GM23338 (cell line): ENCODE data around the gene BOK.

Source experiments
- CREB1 ChIP-seq: fragments of 250-450 bp; sonication (Bioruptor Pico); IDR thresholded peaks from 2 replicates; pipeline ENCODE4 v1.5.0; 2020; ENCODE audit warnings: low read depth, mild to moderate bottlenecking, moderate library complexity
- EZH2 ChIP-seq: fragments of 200-600 bp; sonication (generic); IDR thresholded peaks from one replicate; pipeline ENCODE4 v1.8.0; 2017; ENCODE audit warnings: antibody characterized with exemption, mild to moderate bottlenecking, low read depth; ENCODE audit not compliant: unreplicated experiment
- EZH2phosphoT487 ChIP-seq: fragments of 200-600 bp; sonication (generic); IDR thresholded peaks from one replicate; pipeline ENCODE4 v1.8.1; 2018; ENCODE audit warnings: antibody characterized with exemption; ENCODE audit not compliant: unreplicated experiment
- JUNB ChIP-seq: IDR thresholded peaks from one replicate; pipeline ENCODE4 v1.6.1; 2016; ENCODE audit warnings: antibody characterized with exemption; ENCODE audit not compliant: unreplicated experiment
- NANOG ChIP-seq: IDR thresholded peaks from 2 replicates; pipeline ENCODE4 v1.6.1; 2016; ENCODE audit warnings: antibody characterized with exemption, borderline replicate concordance
- POLR2AphosphoS5 ChIP-seq: IDR thresholded peaks from 2 replicates; pipeline ENCODE4 v1.6.1; 2016; ENCODE audit warnings: antibody characterized with exemption, low read depth
- STAT1 ChIP-seq: IDR thresholded peaks from one replicate; pipeline ENCODE4 v1.6.1; 2016; ENCODE audit warnings: antibody characterized with exemption; ENCODE audit not compliant: unreplicated experiment
- ZNF114 ChIP-seq: fragments of 250-450 bp; sonication (Bioruptor Pico); IDR thresholded peaks from 2 replicates; pipeline ENCODE4 v1.5.0; 2020; ENCODE audit warnings: mild to moderate bottlenecking, moderate library complexity
- ZNF331 ChIP-seq: fragments of 250-450 bp; sonication (Bioruptor Pico); IDR thresholded peaks from 2 replicates; pipeline ENCODE4 v1.5.0; 2020; ENCODE audit warnings: low read depth, mild to moderate bottlenecking, moderate library complexity
- TF ChIP-seq, protein P1 (sequence below): IDR thresholded peaks from one replicate; pipeline ENCODE4 v1.6.1; 2018; ENCODE audit warnings: antibody characterized with exemption; ENCODE audit not compliant: unreplicated experiment
- TF ChIP-seq, protein P2 (sequence below), 2 experiments: fragments of 200-600 bp in 1 of 2; sonication (generic) in 1 of 2; conservative IDR thresholded peaks; 2 replicates each; pipeline versions ENCODE4 v1.5.1 to v1.6.1; 2016 to 2017; ENCODE audit warnings: antibody characterized with exemption in 2 of 2, low read depth in 2 of 2, mild to moderate bottlenecking in 2 of 2, moderate library complexity in 1 of 2
- TF ChIP-seq, protein P3 (sequence below): fragments of 250-450 bp; sonication (Bioruptor Pico); IDR thresholded peaks from 2 replicates; pipeline ENCODE4 v1.5.0; 2020; ENCODE audit warnings: mild to moderate bottlenecking, moderate library complexity

DNA sequence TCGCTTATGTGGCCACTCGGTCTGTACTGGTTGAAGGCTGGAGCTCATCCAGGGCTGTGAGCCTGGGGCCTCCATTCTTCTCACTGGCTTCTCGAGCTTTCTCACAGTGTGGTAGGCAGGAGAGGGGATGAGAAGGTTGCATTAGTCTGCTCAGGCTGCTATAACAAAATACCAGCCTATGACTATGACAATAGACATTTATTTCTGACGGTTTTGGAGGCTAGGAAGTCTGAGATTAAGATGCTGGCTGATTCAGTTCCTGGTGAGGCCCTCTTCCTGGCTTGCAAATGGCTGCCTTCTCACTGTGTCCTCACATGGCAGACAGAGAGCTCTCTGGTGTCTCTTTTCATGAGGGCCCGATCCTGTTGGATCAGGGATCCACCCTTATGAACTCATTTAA, 44.0 kb upstream of the BOK start:
- TF ChIP-seq, protein P1, sequence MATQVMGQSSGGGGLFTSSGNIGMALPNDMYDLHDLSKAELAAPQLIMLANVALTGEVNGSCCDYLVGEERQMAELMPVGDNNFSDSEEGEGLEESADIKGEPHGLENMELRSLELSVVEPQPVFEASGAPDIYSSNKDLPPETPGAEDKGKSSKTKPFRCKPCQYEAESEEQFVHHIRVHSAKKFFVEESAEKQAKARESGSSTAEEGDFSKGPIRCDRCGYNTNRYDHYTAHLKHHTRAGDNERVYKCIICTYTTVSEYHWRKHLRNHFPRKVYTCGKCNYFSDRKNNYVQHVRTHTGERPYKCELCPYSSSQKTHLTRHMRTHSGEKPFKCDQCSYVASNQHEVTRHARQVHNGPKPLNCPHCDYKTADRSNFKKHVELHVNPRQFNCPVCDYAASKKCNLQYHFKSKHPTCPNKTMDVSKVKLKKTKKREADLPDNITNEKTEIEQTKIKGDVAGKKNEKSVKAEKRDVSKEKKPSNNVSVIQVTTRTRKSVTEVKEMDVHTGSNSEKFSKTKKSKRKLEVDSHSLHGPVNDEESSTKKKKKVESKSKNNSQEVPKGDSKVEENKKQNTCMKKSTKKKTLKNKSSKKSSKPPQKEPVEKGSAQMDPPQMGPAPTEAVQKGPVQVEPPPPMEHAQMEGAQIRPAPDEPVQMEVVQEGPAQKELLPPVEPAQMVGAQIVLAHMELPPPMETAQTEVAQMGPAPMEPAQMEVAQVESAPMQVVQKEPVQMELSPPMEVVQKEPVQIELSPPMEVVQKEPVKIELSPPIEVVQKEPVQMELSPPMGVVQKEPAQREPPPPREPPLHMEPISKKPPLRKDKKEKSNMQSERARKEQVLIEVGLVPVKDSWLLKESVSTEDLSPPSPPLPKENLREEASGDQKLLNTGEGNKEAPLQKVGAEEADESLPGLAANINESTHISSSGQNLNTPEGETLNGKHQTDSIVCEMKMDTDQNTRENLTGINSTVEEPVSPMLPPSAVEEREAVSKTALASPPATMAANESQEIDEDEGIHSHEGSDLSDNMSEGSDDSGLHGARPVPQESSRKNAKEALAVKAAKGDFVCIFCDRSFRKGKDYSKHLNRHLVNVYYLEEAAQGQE: no peak
- TF ChIP-seq, protein P2, sequence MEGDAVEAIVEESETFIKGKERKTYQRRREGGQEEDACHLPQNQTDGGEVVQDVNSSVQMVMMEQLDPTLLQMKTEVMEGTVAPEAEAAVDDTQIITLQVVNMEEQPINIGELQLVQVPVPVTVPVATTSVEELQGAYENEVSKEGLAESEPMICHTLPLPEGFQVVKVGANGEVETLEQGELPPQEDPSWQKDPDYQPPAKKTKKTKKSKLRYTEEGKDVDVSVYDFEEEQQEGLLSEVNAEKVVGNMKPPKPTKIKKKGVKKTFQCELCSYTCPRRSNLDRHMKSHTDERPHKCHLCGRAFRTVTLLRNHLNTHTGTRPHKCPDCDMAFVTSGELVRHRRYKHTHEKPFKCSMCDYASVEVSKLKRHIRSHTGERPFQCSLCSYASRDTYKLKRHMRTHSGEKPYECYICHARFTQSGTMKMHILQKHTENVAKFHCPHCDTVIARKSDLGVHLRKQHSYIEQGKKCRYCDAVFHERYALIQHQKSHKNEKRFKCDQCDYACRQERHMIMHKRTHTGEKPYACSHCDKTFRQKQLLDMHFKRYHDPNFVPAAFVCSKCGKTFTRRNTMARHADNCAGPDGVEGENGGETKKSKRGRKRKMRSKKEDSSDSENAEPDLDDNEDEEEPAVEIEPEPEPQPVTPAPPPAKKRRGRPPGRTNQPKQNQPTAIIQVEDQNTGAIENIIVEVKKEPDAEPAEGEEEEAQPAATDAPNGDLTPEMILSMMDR (conservative IDR thresholded peaks at IDR 0.05; ENCODE audit: low read depth in 2 of 2): no peak
- TF ChIP-seq EZH2 (no peak), EZH2phosphoT487 (no peak), POLR2AphosphoS5 (no peak), CREB1 (no peak), NANOG (no peak), JUNB (no peak), STAT1 (no peak), ZNF114 (CRISPR knock-in tag) (no peak), ZNF331 (CRISPR knock-in tag) (no peak)
- TF ChIP-seq, protein P3, sequence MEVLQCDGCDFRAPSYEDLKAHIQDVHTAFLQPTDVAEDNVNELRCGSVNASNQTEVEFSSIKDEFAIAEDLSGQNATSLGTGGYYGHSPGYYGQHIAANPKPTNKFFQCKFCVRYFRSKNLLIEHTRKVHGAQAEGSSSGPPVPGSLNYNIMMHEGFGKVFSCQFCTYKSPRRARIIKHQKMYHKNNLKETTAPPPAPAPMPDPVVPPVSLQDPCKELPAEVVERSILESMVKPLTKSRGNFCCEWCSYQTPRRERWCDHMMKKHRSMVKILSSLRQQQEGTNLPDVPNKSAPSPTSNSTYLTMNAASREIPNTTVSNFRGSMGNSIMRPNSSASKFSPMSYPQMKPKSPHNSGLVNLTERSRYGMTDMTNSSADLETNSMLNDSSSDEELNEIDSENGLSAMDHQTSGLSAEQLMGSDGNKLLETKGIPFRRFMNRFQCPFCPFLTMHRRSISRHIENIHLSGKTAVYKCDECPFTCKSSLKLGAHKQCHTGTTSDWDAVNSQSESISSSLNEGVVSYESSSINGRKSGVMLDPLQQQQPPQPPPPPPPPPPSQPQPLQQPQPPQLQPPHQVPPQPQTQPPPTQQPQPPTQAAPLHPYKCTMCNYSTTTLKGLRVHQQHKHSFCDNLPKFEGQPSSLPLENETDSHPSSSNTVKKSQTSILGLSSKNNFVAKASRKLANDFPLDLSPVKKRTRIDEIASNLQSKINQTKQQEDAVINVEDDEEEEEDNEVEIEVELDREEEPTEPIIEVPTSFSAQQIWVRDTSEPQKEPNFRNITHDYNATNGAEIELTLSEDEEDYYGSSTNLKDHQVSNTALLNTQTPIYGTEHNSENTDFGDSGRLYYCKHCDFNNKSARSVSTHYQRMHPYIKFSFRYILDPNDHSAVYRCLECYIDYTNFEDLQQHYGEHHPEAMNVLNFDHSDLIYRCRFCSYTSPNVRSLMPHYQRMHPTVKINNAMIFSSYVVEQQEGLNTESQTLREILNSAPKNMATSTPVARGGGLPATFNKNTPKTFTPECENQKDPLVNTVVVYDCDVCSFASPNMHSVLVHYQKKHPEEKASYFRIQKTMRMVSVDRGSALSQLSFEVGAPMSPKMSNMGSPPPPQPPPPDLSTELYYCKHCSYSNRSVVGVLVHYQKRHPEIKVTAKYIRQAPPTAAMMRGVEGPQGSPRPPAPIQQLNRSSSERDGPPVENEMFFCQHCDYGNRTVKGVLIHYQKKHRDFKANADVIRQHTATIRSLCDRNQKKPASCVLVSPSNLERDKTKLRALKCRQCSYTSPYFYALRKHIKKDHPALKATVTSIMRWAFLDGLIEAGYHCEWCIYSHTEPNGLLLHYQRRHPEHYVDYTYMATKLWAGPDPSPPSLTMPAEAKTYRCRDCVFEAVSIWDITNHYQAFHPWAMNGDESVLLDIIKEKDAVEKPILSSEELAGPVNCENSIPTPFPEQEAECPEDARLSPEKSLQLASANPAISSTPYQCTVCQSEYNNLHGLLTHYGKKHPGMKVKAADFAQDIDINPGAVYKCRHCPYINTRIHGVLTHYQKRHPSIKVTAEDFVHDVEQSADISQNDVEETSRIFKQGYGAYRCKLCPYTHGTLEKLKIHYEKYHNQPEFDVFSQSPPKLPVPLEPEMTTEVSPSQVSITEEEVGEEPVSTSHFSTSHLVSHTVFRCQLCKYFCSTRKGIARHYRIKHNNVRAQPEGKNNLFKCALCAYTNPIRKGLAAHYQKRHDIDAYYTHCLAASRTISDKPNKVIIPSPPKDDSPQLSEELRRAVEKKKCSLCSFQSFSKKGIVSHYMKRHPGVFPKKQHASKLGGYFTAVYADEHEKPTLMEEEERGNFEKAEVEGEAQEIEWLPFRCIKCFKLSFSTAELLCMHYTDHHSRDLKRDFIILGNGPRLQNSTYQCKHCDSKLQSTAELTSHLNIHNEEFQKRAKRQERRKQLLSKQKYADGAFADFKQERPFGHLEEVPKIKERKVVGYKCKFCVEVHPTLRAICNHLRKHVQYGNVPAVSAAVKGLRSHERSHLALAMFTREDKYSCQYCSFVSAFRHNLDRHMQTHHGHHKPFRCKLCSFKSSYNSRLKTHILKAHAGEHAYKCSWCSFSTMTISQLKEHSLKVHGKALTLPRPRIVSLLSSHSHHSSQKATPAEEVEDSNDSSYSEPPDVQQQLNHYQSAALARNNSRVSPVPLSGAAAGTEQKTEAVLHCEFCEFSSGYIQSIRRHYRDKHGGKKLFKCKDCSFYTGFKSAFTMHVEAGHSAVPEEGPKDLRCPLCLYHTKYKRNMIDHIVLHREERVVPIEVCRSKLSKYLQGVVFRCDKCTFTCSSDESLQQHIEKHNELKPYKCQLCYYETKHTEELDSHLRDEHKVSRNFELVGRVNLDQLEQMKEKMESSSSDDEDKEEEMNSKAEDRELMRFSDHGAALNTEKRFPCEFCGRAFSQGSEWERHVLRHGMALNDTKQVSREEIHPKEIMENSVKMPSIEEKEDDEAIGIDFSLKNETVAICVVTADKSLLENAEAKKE (CRISPR knock-in tag): no peak
